Astrocyte of the hippocampus (primary cell): ENCODE results near the gene PRKAR2B.
"Not testable (repeated sequence)": the region's sequence is repeated elsewhere in the genome, so short reads cannot be mapped to it uniquely, and the experiment has no call there.

ENCODE experiments used
- DNase-seq: peaks from one replicate; pipeline ENCODE4 v3.0.0; 2011; ENCODE audit warnings: low read depth, low spot score

Gene PRKAR2B

DNA sequence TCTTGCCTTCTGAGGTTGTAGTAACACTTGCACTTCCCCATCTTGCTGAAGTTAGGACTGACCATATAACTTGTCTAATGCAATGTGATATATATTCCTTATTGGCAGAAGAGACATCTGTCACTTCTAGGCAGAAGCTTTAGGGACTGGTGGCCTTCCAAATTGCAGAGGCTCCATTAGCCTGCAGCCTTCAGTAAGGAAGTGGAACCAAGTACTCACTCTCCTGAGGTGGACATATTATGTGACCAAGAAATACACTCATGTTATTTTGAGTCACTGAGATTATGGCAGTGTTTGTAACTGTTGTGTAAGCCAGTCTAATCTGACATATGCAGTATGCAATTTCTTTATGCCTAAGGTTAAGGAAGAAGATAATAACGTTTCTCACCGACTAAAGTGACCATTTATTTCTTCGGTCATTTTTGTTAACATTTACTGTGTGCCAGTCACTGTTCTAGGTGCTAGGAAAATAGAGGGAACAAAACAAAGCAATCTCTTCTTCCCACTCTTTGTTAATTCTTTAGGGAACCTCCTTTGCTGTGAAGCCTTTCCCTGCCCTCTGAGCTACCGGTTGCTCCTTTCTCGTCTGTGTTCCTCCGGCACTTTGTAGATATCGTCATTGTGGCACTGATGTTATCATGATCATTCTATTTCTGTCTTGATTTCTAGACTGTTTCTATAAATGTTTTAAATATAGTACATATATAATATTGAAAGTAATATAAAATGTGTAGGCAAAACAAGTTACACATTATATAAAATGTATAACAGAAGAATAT lies 71.4 kb downstream of the PRKAR2B start:
- no peak for DNase-seq

DNA sequence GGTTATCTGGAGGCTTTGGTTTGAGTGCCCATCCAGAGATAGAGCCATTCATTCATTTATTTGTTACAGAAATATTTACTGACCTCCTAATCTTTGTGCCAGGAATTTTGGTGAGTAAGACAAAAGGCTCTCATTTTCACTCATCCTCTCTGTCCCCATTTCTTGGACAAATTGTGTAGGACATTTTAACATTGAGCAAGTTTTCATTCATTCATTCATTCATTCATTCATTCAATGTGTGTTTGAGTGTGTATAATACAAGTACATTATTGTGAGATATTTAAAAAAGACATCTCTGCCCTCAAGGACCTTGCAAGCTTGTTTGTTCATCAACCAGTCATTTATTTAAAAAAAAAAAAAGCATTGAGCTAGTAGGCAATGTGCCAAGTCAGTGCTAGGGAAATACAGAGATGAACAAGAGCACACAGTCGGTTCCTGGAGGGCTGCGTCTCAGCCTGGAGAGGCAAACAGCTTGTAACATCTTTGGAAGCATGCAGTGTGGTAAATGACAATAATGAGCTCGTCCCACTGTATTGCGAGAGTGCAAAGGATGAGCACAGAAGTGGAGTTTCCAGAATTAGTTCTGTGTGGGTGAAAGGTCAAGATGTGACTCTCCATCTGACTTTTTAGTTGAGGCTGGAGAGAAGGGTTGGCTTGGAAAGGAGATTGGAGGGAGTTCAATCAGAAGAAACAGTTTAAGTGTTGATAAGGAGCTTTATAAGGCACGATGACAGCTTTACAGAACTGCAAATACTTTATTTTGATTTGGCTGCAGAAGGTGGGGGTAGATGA lies 73.8 kb downstream of the PRKAR2B start:
- peak; percentile 25 for DNase-seq

DNA sequence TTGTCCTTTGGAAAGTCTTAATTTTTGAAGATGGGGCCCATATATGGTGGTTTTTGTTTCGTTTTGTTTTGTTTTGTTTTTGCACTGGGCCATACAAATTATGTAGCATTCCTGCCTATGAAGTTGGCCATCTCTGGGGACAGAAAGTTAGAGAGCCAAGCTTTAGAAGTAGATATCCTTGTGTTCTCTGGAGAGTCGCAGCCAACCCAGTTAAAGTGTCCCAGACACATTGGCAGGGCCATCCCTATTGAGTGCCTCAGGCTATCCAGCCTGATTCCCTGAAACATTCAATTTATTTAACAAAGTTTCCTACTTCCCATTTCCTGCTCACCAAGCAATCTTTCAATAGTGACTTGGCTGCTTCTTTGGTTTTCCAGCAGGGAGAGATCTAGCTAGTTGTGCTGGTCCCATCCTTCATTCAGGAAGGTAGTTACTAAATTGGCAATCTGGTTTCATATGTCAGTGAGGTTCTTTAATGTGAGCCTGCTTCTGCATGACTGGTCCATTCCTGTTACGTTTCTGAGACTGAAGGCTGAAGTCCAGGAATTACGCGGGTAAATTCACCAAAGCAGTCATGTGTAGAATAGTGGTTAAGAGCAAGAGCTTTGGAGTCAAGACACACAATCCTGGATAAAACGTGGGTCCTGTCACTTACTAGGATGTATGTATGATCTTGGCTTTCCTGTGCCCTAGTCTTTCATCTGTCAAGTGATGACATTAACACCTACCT lies 75.0 kb downstream of the PRKAR2B start:
- peak; percentile 80 for DNase-seq

DNA sequence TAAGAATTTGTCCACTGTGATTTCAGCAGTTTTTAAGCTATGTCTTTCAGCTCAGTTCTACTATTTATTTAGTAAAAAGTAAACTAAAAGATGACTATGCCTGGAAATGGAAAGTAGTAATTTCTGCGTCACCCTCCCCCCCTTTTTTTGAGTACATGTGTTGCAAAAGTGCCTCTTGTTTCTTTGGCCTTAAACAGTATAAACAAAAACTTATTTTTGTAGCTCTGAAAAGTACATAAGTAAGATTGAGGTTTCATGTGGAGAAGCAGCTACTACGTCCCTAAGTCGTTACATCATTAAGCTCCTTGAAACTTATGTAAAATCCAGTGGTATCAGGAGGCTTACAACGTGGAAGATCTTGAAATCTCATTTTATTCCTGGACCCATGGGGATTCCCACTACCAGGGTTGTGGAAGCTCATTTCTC lies 78.0 kb downstream of the PRKAR2B start:
- no peak for DNase-seq

DNA sequence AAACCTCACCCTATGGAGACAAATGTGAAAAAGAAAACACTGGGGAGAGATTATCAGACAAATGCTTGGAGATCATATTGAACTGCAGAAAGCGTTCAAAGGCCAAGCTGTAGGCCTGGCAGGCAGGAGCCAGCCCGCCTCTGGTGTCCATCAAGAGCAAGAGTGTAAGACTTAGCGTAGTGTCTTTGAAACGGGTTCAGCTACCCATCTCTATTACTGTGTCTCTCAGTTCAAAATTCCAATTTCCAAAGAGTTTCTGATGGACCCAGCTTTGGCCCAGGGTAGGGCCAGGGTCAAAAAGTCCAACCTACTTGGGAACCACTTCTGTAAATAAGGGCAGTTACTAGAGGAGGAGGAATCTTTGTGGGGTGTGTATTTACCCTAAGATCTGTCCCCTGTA lies 78.9 kb downstream of the PRKAR2B start:
- DNase-seq: no peak

DNA sequence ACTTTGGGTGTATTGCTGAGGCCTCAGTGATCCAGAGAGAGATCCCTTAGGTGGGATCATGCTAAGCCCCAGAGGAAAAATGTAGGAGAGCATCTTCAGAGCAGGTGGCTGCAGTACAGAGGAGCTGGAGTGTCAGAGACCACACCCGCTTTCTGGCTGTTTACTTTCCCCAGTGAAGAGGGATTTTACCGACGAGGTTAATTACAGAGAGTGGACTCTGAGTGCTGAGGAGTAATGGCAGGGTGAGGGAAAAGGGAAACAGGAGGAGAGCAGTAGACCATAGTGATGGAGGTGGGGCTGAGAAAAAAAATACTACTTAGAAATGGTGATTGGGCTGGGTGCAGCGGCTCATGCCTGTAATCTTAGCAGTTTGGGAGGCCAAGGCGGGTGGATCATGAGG lies 81.0 kb downstream of the PRKAR2B start:
- DNase-seq: no peak

DNA sequence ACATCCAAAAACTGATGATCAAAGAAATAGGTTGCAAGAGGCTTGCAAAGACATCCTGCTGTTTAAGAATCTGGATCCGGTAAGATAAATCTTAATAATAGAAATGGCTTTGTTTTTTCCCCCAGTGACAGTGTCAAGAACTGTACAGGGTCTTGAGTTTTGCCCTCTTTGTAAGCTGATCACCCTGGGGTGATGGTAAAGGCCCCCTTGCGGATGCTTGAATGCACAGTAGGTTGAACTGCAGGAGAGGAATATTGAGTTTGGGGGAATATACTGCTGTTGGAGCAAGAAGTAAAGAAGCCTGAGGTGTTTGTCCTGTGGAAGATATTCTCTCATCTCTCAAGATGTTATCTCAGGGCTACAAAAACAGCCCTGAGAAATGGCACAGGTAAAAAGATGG lies 83.7 kb downstream of the PRKAR2B start:
- DNase-seq: no peak

DNA sequence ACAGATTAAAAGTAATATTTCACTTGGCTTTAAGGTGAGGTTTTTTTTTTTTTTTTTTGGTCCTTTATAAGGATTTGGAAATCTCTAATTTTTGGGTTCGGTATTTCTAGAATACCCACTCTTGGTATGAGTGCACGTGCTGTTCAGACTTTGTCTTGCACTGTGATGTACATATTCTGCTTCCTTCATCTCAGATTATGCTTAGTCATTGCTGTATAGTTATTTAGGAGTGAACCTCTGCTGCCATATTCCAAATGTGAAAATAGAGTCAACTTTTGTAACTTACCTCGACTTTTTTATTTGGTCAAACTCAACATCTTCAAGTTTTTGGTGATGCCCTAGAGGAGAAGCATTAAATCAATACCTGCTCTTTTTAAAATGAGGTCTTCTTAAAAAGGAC lies 84.2 kb downstream of the PRKAR2B start:
- no peak for DNase-seq

DNA sequence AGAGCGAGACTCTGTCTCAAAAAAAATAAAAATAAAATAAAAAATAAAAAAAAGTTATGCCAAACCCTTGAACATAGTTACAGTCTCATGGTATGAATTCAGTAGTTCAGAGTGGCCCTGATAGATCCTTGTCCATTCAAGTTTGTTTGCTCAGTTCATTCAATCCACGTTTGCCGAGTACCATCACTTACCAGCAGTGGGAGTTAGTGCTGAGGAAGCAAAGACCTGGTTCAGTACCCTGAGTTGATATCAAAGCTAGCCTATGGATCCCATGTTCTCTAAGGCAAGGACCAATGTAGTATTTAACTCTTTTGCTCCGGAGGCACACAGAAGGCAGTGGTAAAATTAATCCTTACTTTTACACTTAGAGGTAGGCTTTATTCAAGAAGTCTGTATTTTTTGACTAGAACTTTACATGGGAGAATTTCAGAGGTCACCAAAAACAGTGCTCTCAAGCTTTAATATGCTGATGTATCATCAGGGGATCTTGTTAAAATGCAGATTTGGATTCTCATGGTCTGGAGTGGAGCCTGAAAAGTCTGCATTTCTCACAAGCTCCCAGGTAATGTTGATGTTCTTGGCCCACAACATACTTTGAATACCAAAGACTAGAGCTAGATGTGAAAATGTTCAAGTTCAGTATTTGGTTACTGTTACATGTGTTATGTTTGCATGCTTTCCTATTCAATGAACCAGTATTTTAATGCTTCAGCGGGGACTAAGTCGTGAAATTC lies 86.1 kb downstream of the PRKAR2B start:
- peak; percentile 82 for DNase-seq

DNA sequence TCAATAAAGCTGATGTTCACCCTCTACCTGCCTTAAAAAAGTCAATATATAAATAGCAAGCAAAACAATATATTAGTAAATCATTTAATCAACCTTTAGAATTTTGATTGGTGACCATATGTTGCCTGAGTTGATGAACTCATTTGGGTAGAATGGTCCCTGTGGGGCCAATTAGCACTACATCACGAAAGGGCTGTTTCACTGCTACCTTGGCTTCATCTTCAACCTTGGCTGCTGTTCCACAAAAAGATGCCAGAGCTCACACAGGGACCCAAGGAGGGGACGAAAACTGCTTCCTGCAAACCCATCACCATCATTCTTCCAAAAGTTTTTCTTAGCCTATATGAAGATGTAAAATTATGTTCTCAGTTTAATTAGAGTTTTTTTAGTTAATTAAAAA lies 88.9 kb downstream of the PRKAR2B start:
- no peak for DNase-seq

DNA sequence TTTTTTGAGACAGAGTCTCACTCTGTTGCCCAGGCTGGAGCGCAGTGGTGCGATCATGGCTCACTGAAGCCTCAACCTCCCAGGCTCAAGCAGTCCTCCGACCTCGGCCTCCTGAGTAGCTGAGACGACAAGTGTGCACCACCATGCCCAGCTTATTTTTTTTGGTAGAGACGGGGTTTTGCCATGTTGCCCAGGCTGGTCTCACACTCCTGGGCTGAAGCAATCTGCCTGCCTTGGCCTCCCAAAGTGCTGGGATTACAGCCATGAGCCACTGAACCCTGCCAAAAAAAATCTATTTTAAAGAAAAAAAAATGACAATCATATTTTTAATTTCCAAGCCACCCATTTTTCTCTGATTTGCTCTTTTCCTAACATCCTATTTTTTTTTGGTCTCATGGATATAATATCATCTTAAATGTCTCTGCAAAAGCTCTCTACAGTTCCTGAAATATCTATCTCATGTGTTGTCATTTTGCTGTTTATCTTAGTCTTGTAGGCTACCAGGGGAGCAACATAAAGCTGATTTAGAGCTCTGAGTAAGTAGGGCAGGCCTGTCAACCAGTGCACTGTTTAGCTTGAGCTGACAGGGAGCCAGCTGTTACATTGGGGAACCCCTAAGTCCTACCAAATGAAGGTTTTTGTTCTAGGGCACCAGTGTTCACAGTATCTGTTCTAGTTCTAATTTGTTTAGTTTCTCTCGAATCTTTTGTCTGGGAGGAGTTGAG lies 94.4 kb downstream of the PRKAR2B start:
- no peak for DNase-seq

DNA sequence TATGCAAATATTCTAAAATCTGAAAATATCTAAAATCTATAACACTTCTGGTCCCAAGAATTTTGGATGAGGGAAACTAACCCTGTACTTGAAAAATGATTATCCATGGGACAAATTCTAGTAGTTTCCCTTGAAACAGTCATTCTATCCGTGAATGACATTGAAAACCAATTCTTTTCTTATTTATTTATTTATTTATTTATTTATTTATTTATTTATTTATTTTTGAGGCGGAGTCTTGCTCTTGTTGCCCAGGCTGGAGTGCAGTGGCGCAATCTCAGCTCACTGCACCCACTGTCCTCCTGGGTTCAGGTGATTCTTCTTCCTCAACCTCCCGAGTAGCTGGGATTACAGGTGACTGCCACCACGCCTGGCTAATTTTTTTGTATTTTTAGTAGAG lies 99.4 kb downstream of the PRKAR2B start:
- not testable (repeated sequence) for DNase-seq

DNA sequence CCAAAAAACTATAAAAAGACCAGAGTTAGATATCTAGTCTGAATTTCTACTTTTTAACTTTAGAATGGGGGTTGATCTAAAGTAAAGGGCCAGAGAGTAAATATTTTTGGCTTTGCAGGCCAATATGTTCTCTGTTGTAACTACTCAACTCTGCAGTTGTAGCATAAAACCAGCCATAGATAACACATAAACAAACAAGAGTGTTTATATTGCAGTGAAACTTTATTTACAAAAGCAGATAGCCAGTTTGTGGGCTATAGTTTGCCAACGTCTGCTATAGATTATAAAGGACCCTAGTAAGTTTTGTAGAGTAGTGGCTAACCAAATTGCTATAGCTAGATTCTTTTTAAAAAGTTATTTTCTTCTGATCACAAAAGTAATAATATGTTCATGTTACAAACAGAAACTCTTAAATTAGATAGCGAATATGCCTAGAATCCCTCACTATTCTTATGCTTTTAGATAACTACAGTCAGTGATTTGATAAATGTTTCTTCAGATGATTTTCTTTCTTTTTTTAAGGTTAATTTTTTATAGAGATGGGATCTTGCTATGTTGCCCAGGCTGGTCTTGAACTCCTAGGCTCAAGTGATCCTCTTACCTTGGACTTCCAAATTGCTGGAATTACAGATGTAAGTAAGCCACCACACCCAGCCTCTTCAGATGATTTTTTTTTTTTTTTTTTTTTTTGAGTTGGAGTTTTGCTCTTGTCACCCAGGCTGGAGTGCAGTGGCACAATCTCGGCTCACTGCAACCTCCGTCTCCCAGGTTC lies 100.7 kb downstream of the PRKAR2B start:
- DNase-seq: no peak

DNA sequence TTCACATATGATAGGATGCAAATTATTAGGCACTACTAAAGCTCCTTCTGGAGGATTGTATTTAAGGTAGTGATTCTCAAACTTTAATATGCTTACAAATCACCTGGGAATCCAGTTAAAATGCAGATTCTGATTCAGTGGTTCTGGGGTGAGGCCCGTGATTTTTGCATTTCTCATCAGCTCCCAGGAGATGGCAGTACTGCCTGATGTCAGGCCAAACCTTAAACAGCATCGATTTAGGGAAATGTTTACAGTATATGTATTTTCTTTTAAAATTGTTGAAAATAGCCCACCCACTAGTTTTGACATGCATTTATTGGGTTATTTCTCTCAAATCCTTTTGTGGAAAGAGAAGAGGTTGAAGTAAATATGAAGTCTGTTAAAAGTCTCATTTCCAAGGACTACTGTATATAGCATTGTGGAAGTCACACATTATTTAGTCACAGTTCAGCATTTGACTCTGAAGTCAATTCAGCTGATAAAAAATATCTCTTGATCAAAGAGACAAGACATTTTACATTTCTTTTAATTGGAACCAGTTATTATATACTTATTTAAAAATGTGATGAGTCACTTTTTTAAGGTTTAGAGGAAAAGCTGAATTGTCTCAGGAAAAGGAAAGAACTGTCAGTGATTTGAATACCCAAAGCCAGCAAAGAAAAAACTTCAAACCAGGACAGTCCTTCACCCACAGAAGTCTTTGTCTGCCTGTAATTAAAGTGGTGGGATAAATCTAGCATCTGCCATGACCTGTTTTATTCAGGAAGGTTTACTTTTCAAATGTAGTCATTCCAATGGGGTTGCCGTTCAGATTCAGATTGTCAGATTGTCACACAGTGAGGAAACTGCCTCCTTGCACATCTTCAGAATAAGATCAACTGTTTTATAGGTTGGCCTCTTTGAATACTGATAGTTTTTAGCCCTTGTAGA lies 103.2 kb downstream of the PRKAR2B start:
- peak; percentile 56 for DNase-seq

DNA sequence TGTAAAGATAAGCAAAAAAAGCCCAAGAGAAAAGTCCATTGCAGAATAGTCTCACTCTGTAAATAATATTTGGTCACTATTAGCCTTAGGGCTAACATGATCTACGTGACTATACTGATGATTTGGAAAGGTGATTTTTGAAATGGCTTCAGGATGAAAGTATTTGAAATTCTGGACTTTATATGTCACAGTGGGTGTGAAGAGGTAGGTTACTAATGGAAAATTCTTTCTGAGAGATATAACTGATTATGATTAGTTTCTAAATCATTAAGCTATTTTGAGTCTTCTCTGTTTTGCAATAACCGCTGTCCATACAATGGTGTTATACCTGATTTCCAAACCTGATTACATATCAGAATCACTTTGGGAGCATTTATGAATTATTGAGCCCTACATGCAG lies 104.2 kb downstream of the PRKAR2B start:
- DNase-seq: no peak

DNA sequence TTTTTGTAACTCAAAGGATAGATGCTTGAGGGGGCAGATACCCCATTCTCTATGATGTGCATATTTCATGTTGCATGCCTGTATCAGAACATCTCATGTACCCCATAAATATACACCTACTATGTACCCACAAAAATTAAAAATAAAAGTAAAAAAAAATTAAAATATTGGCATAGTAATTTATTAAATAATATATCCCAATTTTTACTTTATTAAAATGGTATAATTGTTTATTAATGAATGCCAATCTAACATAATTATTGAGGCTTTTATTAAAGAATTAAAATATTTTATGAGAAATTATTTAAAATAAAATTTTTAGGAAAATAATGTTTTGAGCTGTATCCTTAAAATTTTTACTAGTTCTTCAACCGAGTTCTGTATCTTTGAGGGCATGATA lies 105.4 kb downstream of the PRKAR2B start:
- DNase-seq: no peak

DNA sequence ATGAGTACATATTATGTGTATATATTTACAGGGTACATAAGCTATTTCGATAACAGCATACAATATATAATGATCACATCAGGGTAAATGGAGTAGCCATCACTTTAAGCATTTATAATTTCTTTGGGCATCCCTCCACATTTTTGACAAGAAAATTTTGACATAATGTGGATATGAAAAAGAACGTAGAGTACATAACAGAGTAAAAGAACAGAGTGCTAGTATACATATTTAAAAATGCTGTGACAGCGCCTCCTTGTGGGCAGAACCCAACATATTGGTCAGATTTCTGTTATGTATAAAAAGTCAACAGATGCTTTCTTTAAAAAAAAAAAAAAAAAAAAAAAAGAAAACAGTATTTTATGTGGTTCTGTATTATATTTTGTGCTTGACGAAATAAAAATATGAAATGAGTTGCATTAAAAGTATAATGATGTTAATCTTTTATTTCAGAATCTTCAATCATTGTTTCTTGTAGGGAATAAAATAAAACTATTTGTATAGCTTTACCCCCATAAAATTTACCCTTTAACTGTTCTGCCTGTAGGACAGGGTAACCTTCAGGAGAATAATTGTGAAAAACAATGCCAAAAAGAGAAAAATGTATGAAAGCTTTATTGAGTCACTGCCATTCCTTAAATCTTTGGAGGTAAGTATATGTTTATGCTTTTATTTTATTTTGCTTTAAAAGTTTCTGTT lies 106.0 kb downstream of the PRKAR2B start:
- peak; percentile 82 for DNase-seq

DNA sequence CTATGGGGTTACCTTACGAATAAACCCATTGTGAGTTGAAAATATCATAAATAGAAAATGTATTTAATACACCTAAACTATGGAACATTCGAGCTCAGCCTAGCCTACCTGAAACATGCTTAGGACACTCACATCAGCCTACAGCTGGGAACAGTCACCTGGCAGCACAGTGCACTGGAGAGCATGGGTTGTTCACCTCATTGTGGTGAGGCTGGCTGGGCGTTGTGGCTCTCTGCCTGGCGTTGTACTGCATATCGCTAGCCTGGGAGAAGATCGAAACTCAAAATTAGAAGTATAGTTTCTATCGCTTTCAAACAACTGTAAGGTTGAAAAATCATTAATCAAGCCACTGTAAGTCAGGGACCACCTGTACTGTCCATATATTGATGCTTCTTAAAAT lies 107.0 kb downstream of the PRKAR2B start:
- DNase-seq: no peak

DNA sequence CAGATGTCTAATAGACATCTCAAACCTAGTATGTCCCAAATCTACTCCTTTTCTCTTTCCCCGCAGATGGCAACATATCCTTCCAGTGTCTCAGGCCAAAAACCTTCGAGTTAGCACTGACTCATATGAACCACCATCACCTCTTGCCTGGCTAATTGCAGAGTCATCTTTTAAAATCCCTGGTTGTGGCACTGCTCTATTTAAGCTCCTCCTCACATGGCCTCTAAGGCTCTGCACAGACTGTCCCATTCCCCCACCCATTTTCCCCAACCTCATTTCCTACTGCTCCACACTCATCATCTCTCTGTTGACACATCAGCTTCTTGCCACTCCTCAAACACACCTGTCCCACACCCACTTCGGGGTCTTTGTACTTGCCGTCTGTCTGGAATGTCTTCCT lies 107.5 kb downstream of the PRKAR2B start:
- DNase-seq: peak; percentile 34
